Lung (tissue), 12 donors: ENCODE measurements around the gene PROSER2. TPM values are rescaled to one million over a fixed set of nuclear protein-coding genes. Genes with fewer than 3 reads are reported as not detected.
A peak's percentile ranks its signal among the peaks of the same experiment; 100 is the strongest.

Source experiments
- ATAC-seq: fragments of 200-7000 bp; cut with Tn5 transposase; one replicate; pipeline ENCODE4 v1.9.1; 2020; ENCODE audit warnings: moderate number of reproducible peaks; ENCODE audit not compliant: insufficient read depth, low FRiP score
- DNase-seq, 3 donors: peaks; one replicate each; pipeline ENCODE4 v3.0.0-alpha.2; 2013 to 2017
- H3K27ac ChIP-seq, 2 donors: one replicate each; pipeline ENCODE4 v1.5.1; 2013; ENCODE audit warnings: mild to moderate bottlenecking in 2 of 2, moderate library complexity in 2 of 2, control low read depth in 1 of 2, inconsistent platforms in 1 of 2, low read depth in 1 of 2, low read length in 1 of 2
- H3K27me3 ChIP-seq, 3 donors: one replicate each; pipeline ENCODE4 v1.5.1; 2013; ENCODE audit warnings: low read length in 2 of 3; ENCODE audit not compliant: control insufficient read depth in 3 of 3, insufficient read depth in 3 of 3
- H3K36me3 ChIP-seq, 4 donors: one replicate each; pipeline ENCODE4 v1.5.1; 2013; ENCODE audit warnings: low read length in 4 of 4, mild to moderate bottlenecking in 1 of 4, moderate library complexity in 1 of 4; ENCODE audit not compliant: control insufficient read depth in 4 of 4, insufficient read depth in 4 of 4
- H3K4me1 ChIP-seq, 5 donors: one replicate each; pipeline ENCODE4 v1.5.1; 2013; ENCODE audit warnings: low read length in 5 of 5, mild to moderate bottlenecking in 2 of 5, moderate library complexity in 1 of 5; ENCODE audit not compliant: control insufficient read depth in 5 of 5, insufficient read depth in 5 of 5
- H3K4me3 ChIP-seq: one replicate; pipeline ENCODE4 v1.5.1; 2013; ENCODE audit warnings: mild to moderate bottlenecking, control low read depth, moderate library complexity
- H3K9ac ChIP-seq, 2 donors: one replicate each; pipeline ENCODE4 v1.5.1; 2013; ENCODE audit warnings: low read length in 2 of 2, control low read depth in 1 of 2; ENCODE audit not compliant: insufficient read depth in 1 of 2
- H3K9me3 ChIP-seq, 4 donors: one replicate each; pipeline ENCODE4 v1.5.1; 2013; ENCODE audit warnings: low read length in 3 of 4, mild to moderate bottlenecking in 1 of 4, moderate library complexity in 1 of 4; ENCODE audit not compliant: control insufficient read depth in 4 of 4, insufficient read depth in 3 of 4
- WGBS, 2 donors: extraction: QIAGEN DNeasy Blood & Tissue Kit; methylation state at CpG; one replicate each; pipeline ENCODE4 v1.1.7; 2013; 5-methylcytosine and 5-hydroxymethylcytosine counted together
- polyA plus RNA-seq, 2 donors: library from polyadenylated mRNA; stranded (reverse); fragments of 200-250 nt; gene quantifications; one replicate each; pipeline ENCODE4 v1.2.1, GENCODE V29; 2013
- total RNA-seq, 2 donors: library from RNA; depleted of rRNA in 1 of 2; stranded (reverse); fragments of >200 nt in 1 of 2; gene quantifications; one replicate each; pipeline ENCODE4 v1.2.1, GENCODE V29; 2014 to 2021
- TF ChIP-seq, protein P1 (sequence below): IDR thresholded peaks from 2 replicates; pipeline ENCODE4 v1.5.1; 2012; ENCODE audit warnings: mild to moderate bottlenecking; ENCODE audit errors: control extremely low read depth, extremely low read depth
- donor health status: control.
- donor health status: control.
- donor health status: Bipolar disorder and iron deficiency.
- donor health status: healthy.
- donor health status: DM: yes; HTN: yes; CAD: no.

PROSER2 gene
- total and polyA plus RNA-seq, 4 donors = 8.2 to 23.9 (median 10.3) TPM

DNA sequence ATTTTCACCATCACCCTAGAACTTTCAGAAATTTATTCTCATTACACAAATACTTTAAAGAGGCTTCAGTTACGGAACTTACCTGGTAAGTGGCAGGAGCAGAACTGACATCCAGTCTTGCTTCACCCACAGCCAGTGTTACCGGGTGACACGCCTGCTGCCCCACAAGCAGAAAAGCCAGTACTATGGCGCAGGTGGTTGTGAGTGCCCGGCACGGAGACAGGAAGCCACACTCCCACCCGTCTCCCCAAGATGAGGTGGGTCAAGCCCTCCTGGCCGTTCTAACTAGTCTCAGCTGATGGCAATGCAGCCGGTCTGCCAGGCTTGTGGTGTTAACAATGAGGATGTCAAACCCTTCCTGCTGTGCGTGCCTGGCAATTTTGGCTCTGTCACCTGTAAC is 86.9 kb downstream of the PROSER2 start:
- Histone ChIP-seq H3K27ac (peak overlapping the region in 1 of 2 donors; percentile 41), H3K9ac (no peak overlapping the region), H3K36me3 (no peaks in the 10 kb centered on the region), H3K9me3 (peaks cover 0 to 2% (median 0%) of the 10 kb centered on the region in 4 donors), H3K4me1 (peaks cover 0 to 3% (median 0%) of the 10 kb centered on the region in 5 donors), H3K27me3 (no peaks in the 10 kb centered on the region), H3K4me3 (no peak overlapping the region)
- TF ChIP-seq, protein P1, sequence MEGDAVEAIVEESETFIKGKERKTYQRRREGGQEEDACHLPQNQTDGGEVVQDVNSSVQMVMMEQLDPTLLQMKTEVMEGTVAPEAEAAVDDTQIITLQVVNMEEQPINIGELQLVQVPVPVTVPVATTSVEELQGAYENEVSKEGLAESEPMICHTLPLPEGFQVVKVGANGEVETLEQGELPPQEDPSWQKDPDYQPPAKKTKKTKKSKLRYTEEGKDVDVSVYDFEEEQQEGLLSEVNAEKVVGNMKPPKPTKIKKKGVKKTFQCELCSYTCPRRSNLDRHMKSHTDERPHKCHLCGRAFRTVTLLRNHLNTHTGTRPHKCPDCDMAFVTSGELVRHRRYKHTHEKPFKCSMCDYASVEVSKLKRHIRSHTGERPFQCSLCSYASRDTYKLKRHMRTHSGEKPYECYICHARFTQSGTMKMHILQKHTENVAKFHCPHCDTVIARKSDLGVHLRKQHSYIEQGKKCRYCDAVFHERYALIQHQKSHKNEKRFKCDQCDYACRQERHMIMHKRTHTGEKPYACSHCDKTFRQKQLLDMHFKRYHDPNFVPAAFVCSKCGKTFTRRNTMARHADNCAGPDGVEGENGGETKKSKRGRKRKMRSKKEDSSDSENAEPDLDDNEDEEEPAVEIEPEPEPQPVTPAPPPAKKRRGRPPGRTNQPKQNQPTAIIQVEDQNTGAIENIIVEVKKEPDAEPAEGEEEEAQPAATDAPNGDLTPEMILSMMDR = no peak
- no peak for ATAC-seq
- 69 to 75% methylated on average over 10 of the region's 10 CpGs for WGBS, 2 donors
- DNase-seq = no peak

DNA sequence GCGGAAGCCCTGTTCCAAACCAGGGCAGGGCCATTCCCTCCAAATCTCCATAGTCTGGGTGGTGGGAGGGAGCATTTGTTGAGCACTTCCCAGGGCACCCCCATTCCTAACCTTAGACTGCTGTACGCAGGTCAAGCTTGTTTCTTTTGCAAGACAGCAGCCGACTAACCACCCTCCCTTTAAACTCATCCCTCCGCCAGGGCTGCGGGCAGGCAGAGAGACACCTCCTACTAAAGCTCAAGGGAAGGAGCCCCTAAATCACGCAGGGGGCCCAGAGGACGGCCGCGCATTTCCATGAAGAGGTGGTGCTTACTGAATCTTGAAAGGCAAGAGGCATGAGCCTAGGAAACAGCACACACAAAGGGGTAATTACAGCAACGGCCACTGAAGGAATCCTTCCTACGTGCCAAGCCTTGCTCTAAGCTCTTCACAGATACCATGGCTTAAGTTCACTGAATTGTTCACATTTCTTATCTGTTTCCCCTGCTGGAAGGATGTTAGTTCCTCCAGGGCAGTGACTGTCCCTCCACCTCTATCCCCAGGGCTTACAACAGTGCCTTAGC is 90.0 kb downstream of the PROSER2 start:
- H3K27me3 ChIP-seq = no peaks in the 10 kb centered on the region
- H3K36me3 ChIP-seq = no peaks in the 10 kb centered on the region
- DNase-seq (peak in 1 of 3 donors; percentile 31), ATAC-seq (no peak)
- WGBS, 2 donors = 63 to 68% methylated on average over 11 of the region's 11 CpGs
- TF ChIP-seq, protein P1 = no peak
- peaks cover 0 to 4% (median 0%) of the 10 kb centered on the region in 5 donors for H3K4me1 ChIP-seq
- H3K4me3 ChIP-seq = no peak overlapping the region
- H3K9ac ChIP-seq = no peak overlapping the region
- no peak overlapping the region for H3K27ac ChIP-seq
- peaks cover 0 to 2% (median 0%) of the 10 kb centered on the region in 4 donors for H3K9me3 ChIP-seq

DNA sequence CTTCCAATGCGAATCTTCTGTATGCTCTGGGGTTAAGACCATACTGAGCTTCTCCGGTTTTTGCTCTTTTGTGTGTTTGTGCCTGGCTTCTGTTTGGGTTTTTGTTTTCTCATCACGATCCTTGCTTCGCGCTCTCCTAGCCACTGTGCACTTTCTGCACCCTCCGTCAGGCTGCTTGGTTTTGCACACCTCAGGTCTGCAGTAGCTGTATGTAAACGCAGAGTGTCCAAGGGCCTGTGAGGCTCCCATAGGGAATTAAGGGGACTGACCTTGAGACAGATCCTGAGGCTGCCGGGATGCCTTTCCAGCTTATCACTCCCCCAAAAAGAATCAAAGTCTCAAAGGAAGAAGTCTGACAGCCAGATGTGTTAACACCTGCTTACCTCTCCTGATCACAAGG is 95.2 kb downstream of the PROSER2 start:
- Histone ChIP-seq H3K4me1 (peaks cover 0 to 10% (median 2%) of the 10 kb centered on the region in 5 donors), H3K27ac (no peak overlapping the region), H3K27me3 (no peaks in the 10 kb centered on the region), H3K9me3 (no peaks in the 10 kb centered on the region), H3K4me3 (no peak overlapping the region), H3K9ac (no peak overlapping the region), H3K36me3 (peaks cover 13 to 19% (median 15%) of the 10 kb centered on the region in 4 donors)
- no peak for DNase-seq
- ATAC-seq = no peak
- WGBS, 2 donors = 88 to 90% methylated on average over 8 of the region's 8 CpGs
- TF ChIP-seq, protein P1 = no peak

DNA sequence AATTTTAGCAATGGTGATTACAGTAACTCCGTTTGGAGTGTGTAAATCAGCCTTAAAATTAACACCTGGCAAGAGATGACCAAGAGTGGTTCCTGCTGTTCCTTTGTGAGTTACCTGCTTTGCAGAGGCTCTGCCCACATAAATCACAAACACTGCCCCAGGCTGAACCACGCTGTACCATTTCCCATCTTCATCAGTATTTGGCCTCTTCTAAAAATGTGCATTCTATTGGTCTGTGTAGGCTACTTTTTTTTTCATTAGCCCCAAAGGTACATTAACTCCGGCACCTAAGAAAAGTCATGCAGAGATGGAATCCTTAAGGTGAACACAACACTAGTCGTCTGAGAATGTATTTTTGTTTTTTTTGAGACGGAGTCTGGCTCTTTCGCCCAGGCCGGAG is 96.1 kb downstream of the PROSER2 start:
- H3K4me3 ChIP-seq = no peak overlapping the region
- H3K4me1 ChIP-seq = peaks cover 0 to 10% (median 2%) of the 10 kb centered on the region in 5 donors
- H3K36me3 ChIP-seq = peaks cover 13 to 19% (median 15%) of the 10 kb centered on the region in 4 donors
- no peaks in the 10 kb centered on the region for H3K9me3 ChIP-seq
- TF ChIP-seq, protein P1 = no peak
- H3K27ac ChIP-seq = no peak overlapping the region
- no peaks in the 10 kb centered on the region for H3K27me3 ChIP-seq
- ATAC-seq (no peak), DNase-seq (no peak)
- WGBS, 2 donors = 89 to 93% methylated on average over 7 of the region's 7 CpGs
- H3K9ac ChIP-seq = no peak overlapping the region
